GM18907 (cell line): ENCODE data around the gene STRIP1.

Experiments used
- ATAC-seq: cut with Tn5 transposase; IDR thresholded peaks from one replicate; pipeline ENCODE4 v1.9.1; 2021; ENCODE audit warnings: mild to moderate bottlenecking, moderate library complexity; ENCODE audit not compliant: unreplicated experiment

STRIP1 gene

GRCh38 chr1:110034451-110035235 lies at the start of gene STRIP1:
STRIP1 (plus strand) TSS chr1:110034624; CDS start chr1:110034638, 14 bp downstream.
- ATAC-seq: peak; percentile 91

- ATAC-seq: no peak
These were observed 49.0 kb upstream of the STRIP1 start for GRCh38 chr1:109985247-109986053.

DNA sequence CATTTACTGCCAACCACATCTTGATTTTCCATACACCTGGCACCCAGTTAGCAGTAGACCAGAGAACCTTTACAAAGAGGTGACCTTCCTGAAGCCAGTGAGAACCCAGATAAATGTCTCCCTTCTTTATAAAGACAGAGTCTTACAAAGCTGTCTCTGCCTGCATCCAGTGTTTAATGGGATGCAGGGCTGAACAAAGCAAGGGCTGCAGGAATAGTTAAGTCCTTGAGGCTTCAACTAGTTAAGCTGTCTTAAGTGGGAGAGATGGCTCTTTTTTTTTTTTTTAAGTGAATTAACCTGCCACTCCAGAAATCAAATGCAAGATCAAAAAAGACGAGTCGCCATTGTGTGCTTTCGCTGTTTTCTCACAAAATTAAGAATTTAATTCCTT lies 48.4 kb upstream of the STRIP1 start:
- ATAC-seq: no peak

- no peak for ATAC-seq
These were observed 46.0 kb upstream of the STRIP1 start for GRCh38 chr1:109988349-109988914.

- no peak for ATAC-seq
These were observed 44.7 kb upstream of the STRIP1 start for GRCh38 chr1:109989506-109990301.

DNA sequence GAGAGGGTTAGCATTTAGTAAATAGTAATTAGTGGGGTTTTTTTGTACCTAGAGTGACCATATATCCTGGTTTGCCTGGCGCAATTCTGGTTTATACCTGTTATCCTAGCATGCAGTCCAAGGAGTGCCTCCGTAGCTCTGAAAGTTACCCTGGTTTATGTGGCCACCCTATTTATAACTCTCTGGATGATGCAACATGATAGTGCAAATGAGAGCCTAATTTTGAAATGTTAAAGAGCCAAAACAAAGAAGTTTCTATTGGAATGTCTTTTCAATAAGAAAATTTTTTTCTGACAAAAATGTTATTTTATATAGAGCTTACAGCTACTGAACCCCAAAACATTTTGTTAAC lies 44.1 kb upstream of the STRIP1 start:
- ATAC-seq: no peak

DNA sequence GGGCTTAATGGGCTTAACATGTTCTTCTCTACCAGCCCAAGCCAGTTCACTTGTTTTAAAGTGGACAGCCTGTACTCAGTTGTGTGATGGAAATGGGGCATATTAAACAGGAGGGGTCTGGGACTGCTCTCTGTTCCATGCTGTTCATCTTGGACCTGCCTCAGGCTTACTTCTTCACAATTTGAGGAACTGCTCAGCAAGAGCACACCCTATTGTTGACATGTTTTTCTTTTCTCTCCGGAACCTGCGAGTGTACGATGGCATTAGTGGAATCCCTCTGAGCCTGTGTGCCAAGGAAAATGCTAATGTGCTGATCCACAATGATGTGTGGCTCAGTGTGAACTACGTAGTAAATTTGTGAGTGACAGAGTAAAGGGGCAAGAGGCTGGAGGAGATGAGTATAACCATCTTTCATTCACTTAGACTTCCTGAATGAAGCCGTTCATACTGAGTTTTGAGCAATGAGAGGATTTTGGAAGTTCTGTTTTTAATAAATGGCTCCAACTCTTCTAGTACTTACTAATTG lies 43.0 kb upstream of the STRIP1 start:
- no peak for ATAC-seq

DNA sequence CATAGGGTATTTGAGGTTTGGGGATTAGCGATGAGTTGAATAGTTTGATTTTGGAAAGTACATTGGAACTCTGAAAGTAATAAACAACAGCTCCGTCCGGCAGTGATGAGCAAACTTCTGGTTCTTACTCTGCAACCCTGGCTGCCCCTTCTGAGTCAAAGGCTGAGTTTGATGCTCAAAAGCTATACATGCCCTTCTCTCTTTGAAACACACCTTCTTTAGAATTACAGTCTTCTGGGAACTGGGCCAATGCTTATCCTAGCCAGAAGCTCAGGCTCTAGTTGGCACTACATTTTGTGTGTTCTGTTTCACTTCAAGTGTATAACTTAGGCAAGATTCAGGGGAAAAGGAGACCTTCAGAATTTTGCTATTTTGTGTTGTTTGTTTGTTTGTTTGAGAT lies 40.5 kb upstream of the STRIP1 start:
- no peak for ATAC-seq

DNA sequence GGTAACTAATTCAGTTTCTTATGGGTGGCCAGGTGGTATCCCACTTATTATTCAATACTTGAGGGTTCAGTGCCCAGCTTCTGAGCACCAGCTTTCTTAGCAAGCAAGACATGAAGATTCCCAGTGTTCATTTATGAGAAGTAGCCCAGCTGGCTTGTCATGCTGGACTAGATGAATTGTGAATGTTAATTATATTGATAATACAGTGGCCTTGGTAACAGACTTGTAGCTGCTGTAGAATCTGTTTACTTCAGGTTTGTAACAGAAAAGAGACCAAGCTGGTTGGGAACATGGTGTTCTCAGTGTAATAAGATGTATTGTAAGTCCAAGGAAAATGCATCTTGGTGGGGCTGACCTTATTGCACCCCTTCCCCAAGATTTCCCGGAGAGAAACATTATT lies 39.8 kb upstream of the STRIP1 start:
- no peak for ATAC-seq

GRCh38 chr1:109995536-109995935 lies 38.9 kb upstream of the STRIP1 start:
- no peak for ATAC-seq

DNA sequence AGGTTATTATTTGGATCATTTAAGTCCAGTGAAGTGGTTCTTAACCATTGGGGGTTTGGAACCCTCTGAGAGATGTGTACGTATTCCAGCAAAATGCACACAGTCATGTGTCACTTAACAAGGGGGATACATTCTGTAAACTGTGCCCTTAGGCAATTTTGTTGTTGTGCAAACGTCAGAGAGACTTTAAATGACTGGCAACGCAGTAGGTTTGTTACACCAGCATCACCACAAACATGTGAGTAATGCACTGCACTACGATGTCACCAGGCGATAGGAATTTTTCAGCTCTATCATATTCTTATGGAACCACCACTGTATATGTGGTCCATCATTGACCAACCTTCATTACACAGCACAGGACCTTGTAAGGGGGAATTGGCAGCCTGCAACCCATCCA lies 37.9 kb upstream of the STRIP1 start:
- no peak for ATAC-seq

GRCh38 chr1:109997204-109997866 lies 37.1 kb upstream of the STRIP1 start:
- no peak for ATAC-seq

DNA sequence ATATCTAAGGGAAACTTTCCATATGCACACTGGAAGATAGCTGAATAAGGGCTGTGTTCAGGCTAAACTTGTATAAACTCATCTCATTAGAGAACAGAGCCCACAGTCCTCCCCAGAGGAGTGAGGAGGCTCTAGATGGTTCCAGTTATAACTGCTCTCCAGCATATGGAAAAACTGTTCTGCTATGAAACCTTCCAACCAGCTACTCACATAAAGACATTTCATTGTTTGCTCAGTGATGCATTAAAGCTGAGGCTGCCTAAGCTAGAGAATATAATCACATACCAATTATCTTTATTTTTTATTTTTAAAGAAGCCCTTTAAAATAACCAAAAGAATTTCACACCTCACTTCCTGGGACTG lies 36.6 kb upstream of the STRIP1 start:
- no peak for ATAC-seq

DNA sequence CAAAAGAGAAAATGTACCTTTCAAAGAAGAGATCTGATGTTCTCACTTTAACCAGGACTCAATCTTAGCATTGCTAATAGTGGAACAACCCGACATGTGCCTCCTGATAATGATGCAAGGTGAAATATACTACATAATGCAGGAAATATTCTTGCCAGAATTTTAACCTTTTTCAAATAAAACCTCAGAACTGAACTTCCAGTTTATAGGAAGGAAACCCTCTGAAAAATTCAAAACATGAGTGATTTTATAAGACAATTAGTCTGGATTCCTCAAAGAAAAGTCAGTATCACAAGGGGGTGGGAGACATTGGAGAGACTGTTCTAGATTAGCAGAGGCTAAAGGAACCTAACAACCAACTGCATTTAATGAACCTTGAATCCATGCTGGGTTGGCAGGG lies 31.7 kb upstream of the STRIP1 start:
- ATAC-seq: no peak

DNA sequence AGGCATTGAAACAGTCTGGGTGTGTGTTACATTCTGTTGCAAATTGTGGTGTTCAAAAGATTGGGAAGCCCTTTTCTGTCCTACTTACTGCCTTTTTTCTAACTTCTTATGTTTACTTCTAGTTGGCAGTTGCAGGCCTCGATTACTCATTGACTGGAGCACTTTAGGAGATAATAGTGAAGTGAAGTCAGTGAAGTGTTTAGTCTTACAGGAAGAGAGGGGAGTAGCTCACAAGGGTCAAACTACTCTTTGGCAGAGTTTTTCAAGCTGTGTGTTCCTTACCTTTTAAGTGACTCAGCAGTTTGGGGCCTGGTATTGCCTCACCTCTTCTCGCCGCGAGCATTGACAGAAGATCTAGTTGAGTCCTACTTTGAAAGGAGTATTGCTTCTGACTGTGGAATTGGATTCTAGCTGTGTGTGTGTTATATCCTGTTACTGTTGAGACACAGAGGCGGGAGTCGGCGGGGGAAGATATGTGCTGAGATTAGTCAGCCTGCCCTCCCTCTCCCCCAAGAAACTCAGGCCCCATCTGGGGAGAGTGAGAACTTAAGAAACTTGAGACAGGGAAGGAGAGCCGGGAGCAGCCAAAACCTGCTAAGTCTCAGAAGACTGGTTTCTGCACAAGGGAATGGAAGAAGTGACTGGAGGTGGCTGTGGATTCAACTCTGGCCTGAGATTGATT lies 30.5 kb upstream of the STRIP1 start:
- peak; percentile 85 for ATAC-seq

GRCh38 chr1:110004583-110004982 lies 29.8 kb upstream of the STRIP1 start:
- ATAC-seq: no peak

DNA sequence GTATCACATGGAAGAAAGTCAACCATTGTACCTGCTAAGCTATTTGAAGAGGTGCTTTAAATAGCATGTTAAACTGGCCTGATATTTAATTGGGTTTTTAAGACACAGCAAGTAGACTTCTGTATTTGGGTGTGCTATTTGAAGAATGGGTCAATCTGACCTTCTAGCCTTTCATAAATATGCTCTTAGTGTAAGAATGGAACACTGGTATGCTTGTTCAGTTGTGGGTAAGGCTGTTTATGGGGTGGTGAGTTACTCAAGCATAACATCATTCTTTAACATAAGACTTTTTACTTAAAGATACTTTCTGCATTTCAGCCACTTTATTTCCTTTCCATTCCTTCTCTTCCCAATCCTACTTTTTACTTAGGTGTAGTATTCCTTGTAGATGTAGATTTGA lies 28.5 kb upstream of the STRIP1 start:
- no peak for ATAC-seq

DNA sequence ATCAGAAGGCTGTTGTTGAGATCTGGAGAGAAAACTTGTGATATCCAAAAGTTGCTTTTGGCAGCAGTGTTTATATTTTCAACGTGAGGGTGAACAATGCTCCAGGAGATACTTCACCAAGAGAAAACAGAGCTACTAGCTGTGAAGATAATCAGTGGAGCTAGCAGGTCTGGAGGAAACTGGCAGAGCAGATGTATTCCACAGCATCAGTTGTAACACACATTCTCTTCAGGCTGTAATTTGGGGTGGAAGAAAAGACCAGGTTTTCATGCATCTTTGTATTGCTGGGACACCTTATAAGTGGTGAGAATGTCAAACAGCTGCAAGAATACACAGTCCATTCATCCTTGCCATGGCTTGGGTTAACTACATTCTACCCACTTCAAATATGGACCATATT lies 27.9 kb upstream of the STRIP1 start:
- ATAC-seq: no peak

- ATAC-seq: no peak
These were observed 27.2 kb upstream of the STRIP1 start for GRCh38 chr1:110007046-110007830.
